Gastrocnemius medialis (tissue), 4 donors: ENCODE results near the gene SIRT7.

Experiments used
- POLR2A ChIP-seq, 2 donors: fragments of 450-650 bp; IDR thresholded peaks; one replicate each; pipeline ENCODE4 v1.6.1; 2017; ENCODE audit warnings: antibody characterized with exemption in 2 of 2, mild to moderate bottlenecking in 2 of 2, moderate library complexity in 2 of 2
- TF ChIP-seq, protein P1 (sequence below), 5 experiments: fragments of 450-650 bp in 3 of 5; fragments of 200-600 bp in 2 of 5; sonication (generic) in 2 of 5; IDR thresholded peaks in 4 of 5; conservative IDR thresholded peaks in 1 of 5; 1 replicate in 4 of 5; 2 replicates in 1 of 5; pipeline ENCODE4 v1.5.1; 2016 to 2019; ENCODE audit warnings: antibody characterized with exemption in 5 of 5, mild to moderate bottlenecking in 3 of 5, moderate library complexity in 3 of 5

- peak; percentile 86 to 90 for TF ChIP-seq POLR2A (IDR thresholded peaks at IDR 0.05)
- TF ChIP-seq, protein P1, sequence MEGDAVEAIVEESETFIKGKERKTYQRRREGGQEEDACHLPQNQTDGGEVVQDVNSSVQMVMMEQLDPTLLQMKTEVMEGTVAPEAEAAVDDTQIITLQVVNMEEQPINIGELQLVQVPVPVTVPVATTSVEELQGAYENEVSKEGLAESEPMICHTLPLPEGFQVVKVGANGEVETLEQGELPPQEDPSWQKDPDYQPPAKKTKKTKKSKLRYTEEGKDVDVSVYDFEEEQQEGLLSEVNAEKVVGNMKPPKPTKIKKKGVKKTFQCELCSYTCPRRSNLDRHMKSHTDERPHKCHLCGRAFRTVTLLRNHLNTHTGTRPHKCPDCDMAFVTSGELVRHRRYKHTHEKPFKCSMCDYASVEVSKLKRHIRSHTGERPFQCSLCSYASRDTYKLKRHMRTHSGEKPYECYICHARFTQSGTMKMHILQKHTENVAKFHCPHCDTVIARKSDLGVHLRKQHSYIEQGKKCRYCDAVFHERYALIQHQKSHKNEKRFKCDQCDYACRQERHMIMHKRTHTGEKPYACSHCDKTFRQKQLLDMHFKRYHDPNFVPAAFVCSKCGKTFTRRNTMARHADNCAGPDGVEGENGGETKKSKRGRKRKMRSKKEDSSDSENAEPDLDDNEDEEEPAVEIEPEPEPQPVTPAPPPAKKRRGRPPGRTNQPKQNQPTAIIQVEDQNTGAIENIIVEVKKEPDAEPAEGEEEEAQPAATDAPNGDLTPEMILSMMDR (IDR thresholded peaks at IDR 0.05 in 4 of 5, conservative IDR thresholded peaks at IDR 0.05 in 1 of 5) = no peak
These were observed 23.6 kb upstream of the SIRT7 start for GRCh38 chr17:81941484-81942166.
